Effector CD4-positive, alpha-beta T cell (primary cell): ENCODE data around the gene AKAP13.

ENCODE experiments used
- DNase-seq: peaks from one replicate; pipeline ENCODE4 v3.0.0-alpha.2; 2020

Gene AKAP13

GRCh38 chr15:85543741-85544155 lies 163.3 kb downstream of the AKAP13 start:
- DNase-seq: no peak

- no peak for DNase-seq
Measured at GRCh38 chr15:85545185-85545584, 164.8 kb downstream of the AKAP13 start.

- DNase-seq: no peak
Measured at GRCh38 chr15:85545752-85546151, 165.3 kb downstream of the AKAP13 start.

- no peak for DNase-seq
Measured at GRCh38 chr15:85547386-85547785, 167.0 kb downstream of the AKAP13 start.

- DNase-seq: no peak
Measured at GRCh38 chr15:85550283-85550682, 169.9 kb downstream of the AKAP13 start.

- no peak for DNase-seq
Measured at GRCh38 chr15:85551221-85551832, 170.9 kb downstream of the AKAP13 start.

GRCh38 chr15:85554852-85555521 lies 174.6 kb downstream of the AKAP13 start:
- no peak for DNase-seq

- DNase-seq: no peak
Measured at GRCh38 chr15:85555875-85556617, 175.6 kb downstream of the AKAP13 start.

GRCh38 chr15:85556618-85556895 lies 176.2 kb downstream of the AKAP13 start:
- no peak for DNase-seq

- DNase-seq: no peak
Measured at GRCh38 chr15:85557385-85557784, 177.0 kb downstream of the AKAP13 start.

GRCh38 chr15:85558848-85559247 lies 178.4 kb downstream of the AKAP13 start:
- DNase-seq: no peak

- DNase-seq: no peak
Measured at GRCh38 chr15:85559530-85559929, 179.1 kb downstream of the AKAP13 start.

GRCh38 chr15:85562824-85563223 lies 182.4 kb downstream of the AKAP13 start:
- DNase-seq: no peak

GRCh38 chr15:85563328-85563727 lies 182.9 kb downstream of the AKAP13 start:
- DNase-seq: no peak

- no peak for DNase-seq
Measured at GRCh38 chr15:85563731-85564130, 183.3 kb downstream of the AKAP13 start.

- no peak for DNase-seq
Measured at GRCh38 chr15:85564686-85565085, 184.3 kb downstream of the AKAP13 start.

- no peak for DNase-seq
Measured at GRCh38 chr15:85568261-85568808, 187.9 kb downstream of the AKAP13 start.

GRCh38 chr15:85570336-85570735 lies 189.9 kb downstream of the AKAP13 start:
- DNase-seq: no peak

GRCh38 chr15:85571780-85572179 lies 191.4 kb downstream of the AKAP13 start:
- DNase-seq: no peak

- DNase-seq: no peak
Measured at GRCh38 chr15:85576392-85576791, 196.0 kb downstream of the AKAP13 start.

GRCh38 chr15:85578941-85579701 lies 198.7 kb downstream of the AKAP13 start:
- DNase-seq: no peak

GRCh38 chr15:85579957-85580694 lies 199.7 kb downstream of the AKAP13 start:
- DNase-seq: no peak
